OCI-LY1 (cell line): ENCODE data around the gene SBSN.

ENCODE experiments used
- H2AFZ ChIP-seq: fragments of 200-600 bp; sonication (generic), shearing (Covaris generic); 2 replicates; pipeline ENCODE4 v1.6.0; 2014; ENCODE audit warnings: antibody characterized with exemption, mild to moderate bottlenecking, low read length
- H3F3A ChIP-seq: fragments of 200-600 bp; sonication (generic), shearing (Covaris generic); 2 replicates; pipeline ENCODE4 v1.6.0; 2014; ENCODE audit warnings: mild to moderate bottlenecking, antibody characterized with exemption, low read length, moderate library complexity; ENCODE audit not compliant: insufficient read depth
- H3K27ac ChIP-seq: fragments of 200-600 bp; sonication (generic); 2 replicates; pipeline ENCODE4 v1.5.1; 2014; ENCODE audit warnings: low read length, mixed run types, mild to moderate bottlenecking, low read depth; ENCODE audit not compliant: poor library complexity, severe bottlenecking
- H3K27me3 ChIP-seq: fragments of 200-600 bp; sonication (generic); 2 replicates; pipeline ENCODE4 v1.6.0; 2014; ENCODE audit warnings: antibody characterized with exemption, mild to moderate bottlenecking, low read length, moderate library complexity; ENCODE audit not compliant: insufficient read depth
- H3K36me3 ChIP-seq: fragments of 200-600 bp; sonication (generic); 2 replicates; pipeline ENCODE4 v1.6.1; 2014; ENCODE audit warnings: mild to moderate bottlenecking, antibody characterized with exemption, low read length, moderate library complexity, mixed read lengths; ENCODE audit not compliant: insufficient read depth
- H3K4me1 ChIP-seq: fragments of 200-600 bp; sonication (generic); 2 replicates; pipeline ENCODE4 v1.5.1; 2014; ENCODE audit warnings: mild to moderate bottlenecking, low read length, moderate library complexity; ENCODE audit not compliant: insufficient read depth, severe bottlenecking
- H3K4me2 ChIP-seq: fragments of 200-600 bp; sonication (generic), shearing (Covaris generic); 2 replicates; pipeline ENCODE4 v1.6.1; 2014; ENCODE audit warnings: low read length
- H3K4me3 ChIP-seq: fragments of 200-600 bp; sonication (generic); 2 replicates; pipeline ENCODE4 v1.5.1; 2014; ENCODE audit warnings: low read length, low read depth, mild to moderate bottlenecking, mixed read lengths; ENCODE audit not compliant: poor library complexity, severe bottlenecking
- H3K79me2 ChIP-seq: fragments of 200-600 bp; shearing (Covaris generic); 2 replicates; pipeline ENCODE4 v1.6.1; 2016; ENCODE audit warnings: mixed run types, low read length, mixed read lengths; ENCODE audit not compliant: insufficient read depth
- H3K9ac ChIP-seq: fragments of 200-600 bp; sonication (generic), shearing (Covaris generic); 2 replicates; pipeline ENCODE4 v1.6.1; 2014; ENCODE audit warnings: mild to moderate bottlenecking, low read length, mixed read lengths
- H3K9me2 ChIP-seq: fragments of 200-600 bp; sonication (generic), shearing (Covaris generic); 2 replicates; pipeline ENCODE4 v1.6.1; 2014; ENCODE audit warnings: low read depth, mild to moderate bottlenecking, low read length, mixed read lengths
- H3K9me3 ChIP-seq: fragments of 200-600 bp; shearing (Covaris generic); 2 replicates; pipeline ENCODE4 v1.6.1; 2014; ENCODE audit warnings: low read length, mixed read lengths
- H4K20me1 ChIP-seq: fragments of 200-600 bp; sonication (generic), shearing (Covaris generic); 2 replicates; pipeline ENCODE4 v1.6.0; 2016; ENCODE audit warnings: mild to moderate bottlenecking, low read length; ENCODE audit not compliant: insufficient read depth
- CTCF ChIP-seq: fragments of 200-600 bp; sonication (generic), shearing (Covaris generic); IDR thresholded peaks from 2 replicates; pipeline ENCODE4 v1.5.1; 2017; ENCODE audit warnings: mild to moderate bottlenecking, antibody characterized with exemption, low read length, moderate library complexity, mixed read lengths
- EZH2 ChIP-seq: fragments of 200-600 bp; sonication (generic), shearing (Covaris generic); IDR thresholded peaks from 2 replicates; pipeline ENCODE4 v1.8.0; 2017; ENCODE audit warnings: borderline replicate concordance, mixed run types, mild to moderate bottlenecking, antibody characterized with exemption, low read length, moderate library complexity, mixed read lengths

The SBSN gene

DNA sequence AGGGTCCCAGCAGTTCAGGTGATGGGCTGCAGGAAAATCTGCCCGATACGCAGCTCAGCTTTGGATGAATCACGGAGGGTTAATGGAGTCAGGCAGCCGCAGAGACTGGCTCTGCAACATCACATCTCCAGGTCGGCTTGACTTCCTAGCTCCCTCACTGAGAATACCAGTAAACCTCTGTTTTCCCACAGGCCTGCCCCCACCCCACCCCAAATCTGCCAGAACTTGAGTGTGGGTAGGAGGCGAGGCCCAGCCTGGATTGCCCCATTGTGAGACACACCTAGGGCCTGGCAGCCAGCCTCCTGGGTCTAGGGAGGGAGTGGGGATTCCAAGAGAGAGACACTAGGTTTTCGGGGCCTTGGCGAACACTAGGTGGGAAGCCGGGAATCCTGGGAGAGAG is 34.1 kb downstream of the SBSN start:
- Histone ChIP-seq H3K4me2 (no peak overlapping the region), H3F3A (no peaks in the 10 kb centered on the region), H3K9ac (no peak overlapping the region), H3K27me3 (peaks cover 21% of the 10 kb centered on the region), H2AFZ (no peak overlapping the region), H4K20me1 (no peaks in the 10 kb centered on the region), H3K9me3 (no peaks in the 10 kb centered on the region), H3K4me3 (no peak overlapping the region), H3K27ac (no peak overlapping the region), H3K4me1 (no peaks in the 10 kb centered on the region), H3K9me2 (no peaks in the 10 kb centered on the region), H3K36me3 (no peaks in the 10 kb centered on the region), H3K79me2 (no peaks in the 10 kb centered on the region)
- TF ChIP-seq CTCF (no peak), EZH2 (no peak)

DNA sequence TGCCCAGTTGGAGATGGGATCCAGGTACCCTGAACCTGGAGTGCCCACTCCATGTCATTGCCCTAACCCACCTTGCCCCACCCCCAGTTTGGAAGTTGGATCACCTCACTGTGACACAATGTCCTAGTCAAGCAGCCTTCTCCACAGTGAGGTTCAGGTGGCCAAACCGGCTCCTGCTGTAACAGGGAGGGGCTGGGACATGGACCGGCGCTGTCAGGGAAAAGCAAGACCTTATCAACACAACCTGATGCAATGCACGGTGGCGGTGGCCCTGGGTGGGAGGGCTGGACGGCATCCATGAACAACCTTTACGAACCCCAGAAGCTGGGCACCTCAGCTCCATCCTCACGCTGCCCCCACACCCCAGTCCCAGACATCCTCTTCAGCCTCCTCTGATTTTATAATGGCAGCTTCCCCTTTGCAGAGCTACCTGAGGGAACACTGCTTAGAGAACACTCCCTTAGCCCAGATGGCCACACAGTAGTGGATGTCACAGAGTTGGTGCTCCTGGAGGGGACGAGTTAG is 36.2 kb downstream of the SBSN start:
- TF ChIP-seq EZH2, result no peak
- TF ChIP-seq CTCF, result no peak
- Histone ChIP-seq H3K27me3 (peaks cover 13% of the 10 kb centered on the region), H3K4me3 (no peak overlapping the region), H3K9me3 (no peaks in the 10 kb centered on the region), H3K9me2 (no peaks in the 10 kb centered on the region), H3K79me2 (no peaks in the 10 kb centered on the region), H4K20me1 (no peaks in the 10 kb centered on the region), H3K27ac (no peak overlapping the region), H3K4me2 (no peak overlapping the region), H3F3A (no peaks in the 10 kb centered on the region), H3K4me1 (no peaks in the 10 kb centered on the region), H3K9ac (no peak overlapping the region), H2AFZ (no peak overlapping the region), H3K36me3 (no peaks in the 10 kb centered on the region)

- peaks cover 13% of the 10 kb centered on the region for H3K27me3 ChIP-seq
- no peaks in the 10 kb centered on the region for H3F3A ChIP-seq
- H4K20me1 ChIP-seq, result no peaks in the 10 kb centered on the region
Measured at GRCh38 chr19:35490364-35490763, 37.7 kb downstream of the SBSN start, which contains the start of gene KRTDAP. Gene KRTDAP (minus strand): TSS chr19:35490464. CDS start chr19:35490442, 22 bp downstream.

More at GRCh38 chr19:35490364-35490763, 37.7 kb downstream of the SBSN start, which contains the start of gene KRTDAP:
- Histone ChIP-seq H3K4me1 (no peaks in the 10 kb centered on the region), H3K36me3 (no peaks in the 10 kb centered on the region), H3K9ac (no peak within 1 kb of the TSS), H3K9me3 (no peaks in the 10 kb centered on the region), H3K4me3 (no peak within 1 kb of the TSS), H3K27ac (no peak within 1 kb of the TSS), H3K79me2 (no peaks in the 10 kb centered on the region), H3K9me2 (no peaks in the 10 kb centered on the region), H2AFZ (no peak within 1 kb of the TSS), H3K4me2 (no peak within 1 kb of the TSS)
- no peak for TF ChIP-seq CTCF
- TF ChIP-seq EZH2, result no peak
